HepG2 (cell line): ENCODE measurements around the gene HEY2. TPM values are rescaled to one million over a fixed set of nuclear protein-coding genes. Genes with fewer than 3 reads are reported as not detected.

Experiments used
- ELF4 ChIP-seq: sonication (generic); formaldehyde crosslinking; IDR thresholded peaks from 2 replicates; pipeline ENCODE4 v1.5.0; 2020; ENCODE audit warnings: missing genetic modification reagents, mild to moderate bottlenecking, moderate library complexity, borderline replicate concordance
- GATAD2A ChIP-seq: IDR thresholded peaks from 2 replicates; pipeline ENCODE4 v1.6.1; 2016
- MED1 ChIP-seq: sonication (generic); formaldehyde crosslinking; IDR thresholded peaks from 2 replicates; pipeline ENCODE4 v1.4.0; 2020; ENCODE audit warnings: missing genetic modification reagents
- MLLT10 ChIP-seq: sonication (generic); formaldehyde crosslinking; IDR thresholded peaks from 2 replicates; pipeline ENCODE4 v1.4.0; 2020; ENCODE audit warnings: missing genetic modification reagents
- NCOA5 ChIP-seq: sonication (generic); formaldehyde crosslinking; IDR thresholded peaks from 2 replicates; pipeline ENCODE4 v1.4.0; 2020; ENCODE audit warnings: missing genetic modification reagents
- PHF21A ChIP-seq: sonication (generic); formaldehyde crosslinking; IDR thresholded peaks from 2 replicates; pipeline ENCODE4 v1.5.0; 2020; ENCODE audit warnings: mild to moderate bottlenecking, missing genetic modification reagents
- RELA ChIP-seq: sonication (generic); formaldehyde crosslinking; IDR thresholded peaks from 2 replicates; pipeline ENCODE4 v1.4.0; 2020; ENCODE audit warnings: missing genetic modification reagents
- RNF2 ChIP-seq: fragments of 450-650 bp; conservative IDR thresholded peaks from 2 replicates; pipeline ENCODE4 v1.6.1; 2016; ENCODE audit warnings: low read depth
- XRCC5 ChIP-seq: fragments of 200-400 bp; formaldehyde crosslinking; optimal IDR thresholded peaks from 2 replicates; pipeline ENCODE3; 2017; ENCODE audit warnings: mild to moderate bottlenecking, low read length
- ZIK1 ChIP-seq: sonication (generic); formaldehyde crosslinking; IDR thresholded peaks from 2 replicates; pipeline ENCODE4 v1.5.0; 2020; ENCODE audit warnings: mild to moderate bottlenecking, low read depth, missing genetic modification reagents, borderline replicate concordance
- ZNF180 ChIP-seq: sonication (generic); formaldehyde crosslinking; IDR thresholded peaks from 2 replicates; pipeline ENCODE4 v1.4.0; 2020; ENCODE audit warnings: low read depth, missing genetic modification reagents, borderline replicate concordance
- ZNF232 ChIP-seq: sonication (generic); formaldehyde crosslinking; IDR thresholded peaks from 2 replicates; pipeline ENCODE4 v1.4.0; 2020; ENCODE audit warnings: missing genetic modification reagents, borderline replicate concordance
- ZNF335 ChIP-seq: sonication (generic); formaldehyde crosslinking; IDR thresholded peaks from 2 replicates; pipeline ENCODE4 v1.4.0; 2020; ENCODE audit warnings: missing genetic modification reagents
- ZNF430 ChIP-seq: sonication (generic); formaldehyde crosslinking; IDR thresholded peaks from 2 replicates; pipeline ENCODE4 v1.9.0; 2021; ENCODE audit warnings: mild to moderate bottlenecking, missing genetic modification reagents
- ZNF431 ChIP-seq: sonication (generic); formaldehyde crosslinking; IDR thresholded peaks from 2 replicates; pipeline ENCODE4 v1.9.0; 2022; ENCODE audit warnings: missing genetic modification reagents, low read depth, mild to moderate bottlenecking, borderline replicate concordance
- ZNF543 ChIP-seq: sonication (generic); formaldehyde crosslinking; IDR thresholded peaks from 2 replicates; pipeline ENCODE4 v1.4.0; 2020; ENCODE audit warnings: mild to moderate bottlenecking, missing genetic modification reagents
- ZNF772 ChIP-seq: sonication (generic); formaldehyde crosslinking; IDR thresholded peaks from 2 replicates; pipeline ENCODE4 v1.5.0; 2020; ENCODE audit warnings: mild to moderate bottlenecking, missing genetic modification reagents
- polyA plus RNA-seq, 8 experiments: library from polyadenylated mRNA; depleted of rRNA in 3 of 8; stranded (reverse) in 7 of 8; unstranded in 1 of 8; fragments of >200 nt; fragmentation: Illumina TruSeq in 4 of 8; extraction: Trizol in 4 of 8; gene quantifications; 2 replicates each; pipeline versions ENCODE4 v1.2.1 to v1.2.3, GENCODE V29; 2011 to 2016; ENCODE audit warnings: low read depth in 4 of 8, missing spikeins in 1 of 8, mixed read lengths in 1 of 8; ENCODE audit not compliant: insufficient read depth in 1 of 8
- total RNA-seq, 5 experiments: library from RNA; depleted of rRNA; stranded (reverse); fragments of >200 nt; fragmentation: Illumina TruSeq; extraction: Trizol; gene quantifications; 2 replicates each; pipeline ENCODE4 v1.2.3, GENCODE V29; 2016; ENCODE audit warnings: low read depth in 1 of 5
- TF ChIP-seq, protein P1 (sequence below): fragments of 450-650 bp; IDR thresholded peaks from 2 replicates; pipeline ENCODE4 v1.6.1; 2017; ENCODE audit warnings: mild to moderate bottlenecking
- TF ChIP-seq, protein P2 (sequence below): sonication (generic); formaldehyde crosslinking; IDR thresholded peaks from 2 replicates; pipeline ENCODE4 v1.5.0; 2020; ENCODE audit warnings: mild to moderate bottlenecking, missing genetic modification reagents
- TF ChIP-seq, protein P3 (sequence below): sonication (generic); formaldehyde crosslinking; IDR thresholded peaks from 2 replicates; pipeline ENCODE4 v1.8.1; 2023; ENCODE audit warnings: mild to moderate bottlenecking, missing genetic modification reagents
- TF ChIP-seq, protein P4 (sequence below): sonication (generic); formaldehyde crosslinking; IDR thresholded peaks from 2 replicates; pipeline ENCODE4 v1.5.1; 2020; ENCODE audit warnings: mild to moderate bottlenecking, missing genetic modification reagents, moderate library complexity

The HEY2 gene
- total and polyA plus RNA-seq, 2 of the 13 experiments (the other 11 are each of a cell fraction or from before 2014, with no cell fraction given) = 0.04 TPM

DNA sequence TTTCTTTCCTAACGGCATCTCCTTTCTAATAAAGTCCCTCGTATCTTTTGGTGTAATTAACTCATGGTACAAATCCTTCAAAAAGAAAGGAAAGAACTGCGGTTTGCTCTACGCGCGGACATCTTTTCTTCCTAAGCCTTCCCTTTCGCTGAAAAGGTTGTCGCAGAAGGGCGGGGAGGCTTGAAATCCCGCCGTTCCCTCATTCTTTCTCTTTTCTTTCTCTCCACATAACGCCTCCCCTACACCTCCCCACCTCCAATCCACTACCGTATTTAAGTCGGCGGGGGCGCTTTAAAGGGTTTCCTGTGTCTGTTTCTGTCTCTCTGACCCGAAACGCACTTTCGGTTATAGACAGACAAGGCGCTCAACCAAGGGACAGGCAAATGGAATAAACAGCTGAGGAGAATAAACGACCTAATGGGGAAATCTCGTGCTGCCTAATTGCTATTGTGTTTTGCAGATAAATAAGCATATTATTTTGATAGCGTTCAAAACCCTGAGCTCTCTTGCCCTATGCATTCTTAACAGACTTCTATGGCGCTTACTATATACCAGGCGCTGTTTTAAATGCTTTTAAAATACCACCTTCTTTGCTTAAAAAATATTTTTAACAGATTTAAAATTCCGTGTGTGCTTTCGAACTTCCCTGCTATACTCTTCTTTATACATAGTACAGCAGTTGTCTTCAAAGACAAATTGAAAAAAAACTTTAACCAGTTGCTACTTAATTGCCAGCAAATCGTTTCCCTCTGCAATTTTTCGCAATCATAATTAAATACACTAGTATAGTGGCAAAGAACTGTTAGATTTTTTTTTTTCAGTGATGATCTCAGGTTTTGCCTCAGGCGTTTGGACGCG is 2.5 kb upstream of the HEY2 start (continued):
- TF ChIP-seq, protein P1, sequence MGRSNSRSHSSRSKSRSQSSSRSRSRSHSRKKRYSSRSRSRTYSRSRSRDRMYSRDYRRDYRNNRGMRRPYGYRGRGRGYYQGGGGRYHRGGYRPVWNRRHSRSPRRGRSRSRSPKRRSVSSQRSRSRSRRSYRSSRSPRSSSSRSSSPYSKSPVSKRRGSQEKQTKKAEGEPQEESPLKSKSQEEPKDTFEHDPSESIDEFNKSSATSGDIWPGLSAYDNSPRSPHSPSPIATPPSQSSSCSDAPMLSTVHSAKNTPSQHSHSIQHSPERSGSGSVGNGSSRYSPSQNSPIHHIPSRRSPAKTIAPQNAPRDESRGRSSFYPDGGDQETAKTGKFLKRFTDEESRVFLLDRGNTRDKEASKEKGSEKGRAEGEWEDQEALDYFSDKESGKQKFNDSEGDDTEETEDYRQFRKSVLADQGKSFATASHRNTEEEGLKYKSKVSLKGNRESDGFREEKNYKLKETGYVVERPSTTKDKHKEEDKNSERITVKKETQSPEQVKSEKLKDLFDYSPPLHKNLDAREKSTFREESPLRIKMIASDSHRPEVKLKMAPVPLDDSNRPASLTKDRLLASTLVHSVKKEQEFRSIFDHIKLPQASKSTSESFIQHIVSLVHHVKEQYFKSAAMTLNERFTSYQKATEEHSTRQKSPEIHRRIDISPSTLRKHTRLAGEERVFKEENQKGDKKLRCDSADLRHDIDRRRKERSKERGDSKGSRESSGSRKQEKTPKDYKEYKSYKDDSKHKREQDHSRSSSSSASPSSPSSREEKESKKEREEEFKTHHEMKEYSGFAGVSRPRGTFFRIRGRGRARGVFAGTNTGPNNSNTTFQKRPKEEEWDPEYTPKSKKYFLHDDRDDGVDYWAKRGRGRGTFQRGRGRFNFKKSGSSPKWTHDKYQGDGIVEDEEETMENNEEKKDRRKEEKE = no peak
- TF ChIP-seq ZNF772 (CRISPR knock-in tag) (no peak), MED1 (no peak), PHF21A (CRISPR knock-in tag) (0 out of 2 replicates have a peak, but pooled peaks have one; percentile 10), XRCC5 (peak; percentile 32), ZNF335 (CRISPR knock-in tag) (0 out of 2 replicates have a peak, but pooled peaks have one; percentile 23), ZIK1 (CRISPR knock-in tag) (no peak), ZNF430 (no peak), ZNF232 (CRISPR knock-in tag) (no peak), NCOA5 (CRISPR knock-in tag) (no peak), ZNF543 (no peak), ZNF180 (CRISPR knock-in tag) (no peak), MLLT10 (CRISPR knock-in tag) (no peak), RELA (CRISPR knock-in tag) (no peak), RNF2 (peak; percentile 53; the same call in 1 of the 2 replicates), ELF4 (CRISPR knock-in tag) (no peak), GATAD2A (CRISPR knock-in tag) (0 out of 2 replicates have a peak, but pooled peaks have one; percentile 37), ZNF431 (CRISPR knock-in tag) (no peak)
- TF ChIP-seq, protein P2, sequence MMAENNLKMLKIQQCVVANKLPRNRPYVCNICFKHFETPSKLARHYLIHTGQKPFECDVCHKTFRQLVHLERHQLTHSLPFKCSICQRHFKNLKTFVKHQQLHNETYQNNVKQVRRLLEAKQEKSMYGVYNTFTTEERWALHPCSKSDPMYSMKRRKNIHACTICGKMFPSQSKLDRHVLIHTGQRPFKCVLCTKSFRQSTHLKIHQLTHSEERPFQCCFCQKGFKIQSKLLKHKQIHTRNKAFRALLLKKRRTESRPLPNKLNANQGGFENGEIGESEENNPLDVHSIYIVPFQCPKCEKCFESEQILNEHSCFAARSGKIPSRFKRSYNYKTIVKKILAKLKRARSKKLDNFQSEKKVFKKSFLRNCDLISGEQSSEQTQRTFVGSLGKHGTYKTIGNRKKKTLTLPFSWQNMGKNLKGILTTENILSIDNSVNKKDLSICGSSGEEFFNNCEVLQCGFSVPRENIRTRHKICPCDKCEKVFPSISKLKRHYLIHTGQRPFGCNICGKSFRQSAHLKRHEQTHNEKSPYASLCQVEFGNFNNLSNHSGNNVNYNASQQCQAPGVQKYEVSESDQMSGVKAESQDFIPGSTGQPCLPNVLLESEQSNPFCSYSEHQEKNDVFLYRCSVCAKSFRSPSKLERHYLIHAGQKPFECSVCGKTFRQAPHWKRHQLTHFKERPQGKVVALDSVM = no peak
- TF ChIP-seq, protein P3, sequence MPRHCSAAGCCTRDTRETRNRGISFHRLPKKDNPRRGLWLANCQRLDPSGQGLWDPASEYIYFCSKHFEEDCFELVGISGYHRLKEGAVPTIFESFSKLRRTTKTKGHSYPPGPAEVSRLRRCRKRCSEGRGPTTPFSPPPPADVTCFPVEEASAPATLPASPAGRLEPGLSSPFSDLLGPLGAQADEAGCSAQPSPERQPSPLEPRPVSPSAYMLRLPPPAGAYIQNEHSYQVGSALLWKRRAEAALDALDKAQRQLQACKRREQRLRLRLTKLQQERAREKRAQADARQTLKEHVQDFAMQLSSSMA (CRISPR knock-in tag) = no peak
- TF ChIP-seq, protein P4, sequence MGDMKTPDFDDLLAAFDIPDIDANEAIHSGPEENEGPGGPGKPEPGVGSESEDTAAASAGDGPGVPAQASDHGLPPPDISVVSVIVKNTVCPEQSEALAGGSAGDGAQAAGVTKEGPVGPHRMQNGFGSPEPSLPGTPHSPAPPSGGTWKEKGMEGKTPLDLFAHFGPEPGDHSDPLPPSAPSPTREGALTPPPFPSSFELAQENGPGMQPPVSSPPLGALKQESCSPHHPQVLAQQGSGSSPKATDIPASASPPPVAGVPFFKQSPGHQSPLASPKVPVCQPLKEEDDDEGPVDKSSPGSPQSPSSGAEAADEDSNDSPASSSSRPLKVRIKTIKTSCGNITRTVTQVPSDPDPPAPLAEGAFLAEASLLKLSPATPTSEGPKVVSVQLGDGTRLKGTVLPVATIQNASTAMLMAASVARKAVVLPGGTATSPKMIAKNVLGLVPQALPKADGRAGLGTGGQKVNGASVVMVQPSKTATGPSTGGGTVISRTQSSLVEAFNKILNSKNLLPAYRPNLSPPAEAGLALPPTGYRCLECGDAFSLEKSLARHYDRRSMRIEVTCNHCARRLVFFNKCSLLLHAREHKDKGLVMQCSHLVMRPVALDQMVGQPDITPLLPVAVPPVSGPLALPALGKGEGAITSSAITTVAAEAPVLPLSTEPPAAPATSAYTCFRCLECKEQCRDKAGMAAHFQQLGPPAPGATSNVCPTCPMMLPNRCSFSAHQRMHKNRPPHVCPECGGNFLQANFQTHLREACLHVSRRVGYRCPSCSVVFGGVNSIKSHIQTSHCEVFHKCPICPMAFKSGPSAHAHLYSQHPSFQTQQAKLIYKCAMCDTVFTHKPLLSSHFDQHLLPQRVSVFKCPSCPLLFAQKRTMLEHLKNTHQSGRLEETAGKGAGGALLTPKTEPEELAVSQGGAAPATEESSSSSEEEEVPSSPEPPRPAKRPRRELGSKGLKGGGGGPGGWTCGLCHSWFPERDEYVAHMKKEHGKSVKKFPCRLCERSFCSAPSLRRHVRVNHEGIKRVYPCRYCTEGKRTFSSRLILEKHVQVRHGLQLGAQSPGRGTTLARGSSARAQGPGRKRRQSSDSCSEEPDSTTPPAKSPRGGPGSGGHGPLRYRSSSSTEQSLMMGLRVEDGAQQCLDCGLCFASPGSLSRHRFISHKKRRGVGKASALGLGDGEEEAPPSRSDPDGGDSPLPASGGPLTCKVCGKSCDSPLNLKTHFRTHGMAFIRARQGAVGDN = no peak
